Measurements from ENCODE around the gene CORO2A. TPM values are rescaled to one million over a fixed set of nuclear protein-coding genes. Genes with fewer than 3 reads are reported as not detected.

Gene CORO2A
- polyA plus RNA-seq, 1 of the 3 experiments (the other 2 are of a cell fraction) = 2.3 TPM

DNA sequence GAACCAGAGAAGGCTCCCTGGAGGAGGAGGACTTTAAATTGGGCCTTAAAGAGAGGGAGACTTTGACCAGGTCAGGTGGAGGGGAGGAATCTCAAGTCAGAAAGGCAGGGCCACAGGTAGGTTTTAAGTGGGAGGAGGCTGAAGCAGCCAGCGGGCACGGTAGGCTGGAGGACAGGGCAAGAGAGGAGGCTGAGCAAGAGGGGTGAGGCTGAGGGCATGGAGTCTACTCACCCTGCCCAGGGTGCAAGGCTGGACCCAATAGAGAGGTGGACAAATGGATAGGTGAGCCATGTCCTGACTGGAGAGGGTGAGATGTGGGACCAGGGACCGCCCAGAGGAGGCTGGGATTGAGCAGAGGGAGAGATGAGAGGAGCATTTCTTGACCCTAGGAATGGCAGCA lies 47.8 kb downstream of the CORO2A start:
- CTCF ChIA-PET = interaction anchor here (0.6 to 2.3 kb wide), 2 partner anchors 15 to 26 kb away, joined by 3 to 9 read pairs; partner anchors contain the start of gene TRIM14
- Histone ChIP-seq H3F3A (replicated peaks; ENCODE audit: insufficient read depth) (no peaks in the 10 kb centered on the region), H3K4me1 (ENCODE audit: control insufficient read depth in 1 of 2, insufficient read depth in 2 of 2, low read depth in 1 of 2, low read length in 1 of 2) (peaks cover 0 to 31% of the 10 kb centered on the region in 2 experiments; a peak in 1 of 4 replicates), H3K4me3 (ENCODE audit: low read depth in 2 of 2, low read length in 1 of 2) (no peak overlapping the region), H3K27me3 (ENCODE audit: insufficient read depth) (no peaks in the 10 kb centered on the region), H3K79me2 (ENCODE audit: insufficient read depth) (no peaks in the 10 kb centered on the region), H4K20me1 (ENCODE audit: insufficient read depth) (no peaks in the 10 kb centered on the region), H3K36me3 (replicated peaks in 1 of 2; ENCODE audit: control insufficient read depth in 1 of 2, insufficient read depth in 2 of 2, low read length in 1 of 2) (no peaks in the 10 kb centered on the region), H3K27ac (ENCODE audit: low read depth in 2 of 2, low read length in 1 of 2) (no peak overlapping the region), H3K9ac (no peak overlapping the region), H2AFZ (ENCODE audit: low read depth) (no peak overlapping the region), H3K9me3 (no peaks in the 10 kb centered on the region), H3K4me2 (no peak overlapping the region), H3K9me2 (no peaks in the 10 kb centered on the region)
- no peak for DNase-seq
- POLR2A ChIA-PET = no interaction called here
- 67% methylated on average over 3 of the region's 3 CpGs for WGBS (ENCODE audit: low lambda C conversion rate)
- TF ChIP-seq RAD21 (IDR thresholded peaks at IDR 0.05; ENCODE audit: low read length) = no peak
- TF ChIP-seq SMC3 (IDR thresholded peaks at IDR 0.05; ENCODE audit: low read depth, low read length) = no peak
- TF ChIP-seq POLR2AphosphoS5 (IDR thresholded peaks at IDR 0.05; ENCODE audit: low read depth, low read length) = no peak

DNA sequence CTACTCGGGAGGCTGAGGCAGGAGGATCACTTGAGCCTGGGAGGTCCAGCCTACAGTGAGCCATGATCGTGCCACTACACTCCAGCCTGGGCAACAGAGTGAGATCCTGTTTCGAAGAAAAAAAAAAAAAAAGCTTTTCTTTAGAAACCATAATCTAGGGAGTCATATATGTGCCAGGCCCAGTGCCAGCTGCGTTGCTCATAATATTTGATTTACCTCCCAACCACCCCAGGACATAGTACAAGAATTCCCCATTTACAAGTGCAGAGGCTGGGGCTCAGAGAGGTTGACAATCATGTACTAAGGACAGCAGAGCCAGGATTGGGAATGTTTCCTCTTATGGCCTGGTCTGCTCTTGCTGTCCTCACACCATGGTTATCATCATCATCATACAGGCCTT lies 48.4 kb downstream of the CORO2A start:
- TF ChIP-seq SMC3 (IDR thresholded peaks at IDR 0.05; ENCODE audit: low read depth, low read length) (no peak), SIN3A (IDR thresholded peaks at IDR 0.05; ENCODE audit: borderline replicate concordance, low read depth, low read length) (no peak), RXRA (IDR thresholded peaks at IDR 0.05; ENCODE audit: borderline replicate concordance, low read depth) (no peak), NFIC (IDR thresholded peaks at IDR 0.05; ENCODE audit: borderline replicate concordance) (no peak), ELF1 (IDR thresholded peaks at IDR 0.05) (no peak), RCOR1 (IDR thresholded peaks at IDR 0.05; ENCODE audit: low read length) (no peak), FOSL2 (IDR thresholded peaks at IDR 0.05; ENCODE audit: borderline replicate concordance, low read depth) (no peak), GATA2 (CRISPR knock-in tag; IDR thresholded peaks at IDR 0.05) (no peak), YY1 (IDR thresholded peaks at IDR 0.05; ENCODE audit: low read depth) (no peak), TEAD4 (IDR thresholded peaks at IDR 0.05; ENCODE audit: borderline replicate concordance, insufficient read depth) (no peak), EZH2phosphoT487 (IDR thresholded peaks at IDR 0.05; ENCODE audit: borderline replicate concordance, low read depth) (no peak), RAD21 (IDR thresholded peaks at IDR 0.05; ENCODE audit: low read length) (no peak), MEF2A (IDR thresholded peaks at IDR 0.05; ENCODE audit: borderline replicate concordance, low read depth) (no peak), NRF1 (IDR thresholded peaks at IDR 0.05; ENCODE audit: low read depth, low read length) (no peak), FOXM1 (IDR thresholded peaks at IDR 0.05; ENCODE audit: low read depth) (no peak), TAF1 (IDR thresholded peaks at IDR 0.05; ENCODE audit: borderline replicate concordance, low read depth, low read length) (no peak), EP300 (IDR thresholded peaks at IDR 0.05; ENCODE audit: borderline replicate concordance in 1 of 2, low read depth in 1 of 2, low read length in 1 of 2) (no peak)
- TF ChIP-seq, protein P1, sequence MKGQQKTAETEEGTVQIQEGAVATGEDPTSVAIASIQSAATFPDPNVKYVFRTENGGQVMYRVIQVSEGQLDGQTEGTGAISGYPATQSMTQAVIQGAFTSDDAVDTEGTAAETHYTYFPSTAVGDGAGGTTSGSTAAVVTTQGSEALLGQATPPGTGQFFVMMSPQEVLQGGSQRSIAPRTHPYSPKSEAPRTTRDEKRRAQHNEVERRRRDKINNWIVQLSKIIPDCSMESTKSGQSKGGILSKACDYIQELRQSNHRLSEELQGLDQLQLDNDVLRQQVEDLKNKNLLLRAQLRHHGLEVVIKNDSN (IDR thresholded peaks at IDR 0.05; ENCODE audit: borderline replicate concordance, low read depth) = no peak
- TF ChIP-seq, protein P2, sequence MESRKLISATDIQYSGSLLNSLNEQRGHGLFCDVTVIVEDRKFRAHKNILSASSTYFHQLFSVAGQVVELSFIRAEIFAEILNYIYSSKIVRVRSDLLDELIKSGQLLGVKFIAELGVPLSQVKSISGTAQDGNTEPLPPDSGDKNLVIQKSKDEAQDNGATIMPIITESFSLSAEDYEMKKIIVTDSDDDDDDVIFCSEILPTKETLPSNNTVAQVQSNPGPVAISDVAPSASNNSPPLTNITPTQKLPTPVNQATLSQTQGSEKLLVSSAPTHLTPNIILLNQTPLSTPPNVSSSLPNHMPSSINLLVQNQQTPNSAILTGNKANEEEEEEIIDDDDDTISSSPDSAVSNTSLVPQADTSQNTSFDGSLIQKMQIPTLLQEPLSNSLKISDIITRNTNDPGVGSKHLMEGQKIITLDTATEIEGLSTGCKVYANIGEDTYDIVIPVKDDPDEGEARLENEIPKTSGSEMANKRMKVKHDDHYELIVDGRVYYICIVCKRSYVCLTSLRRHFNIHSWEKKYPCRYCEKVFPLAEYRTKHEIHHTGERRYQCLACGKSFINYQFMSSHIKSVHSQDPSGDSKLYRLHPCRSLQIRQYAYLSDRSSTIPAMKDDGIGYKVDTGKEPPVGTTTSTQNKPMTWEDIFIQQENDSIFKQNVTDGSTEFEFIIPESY (IDR thresholded peaks at IDR 0.05; ENCODE audit: borderline replicate concordance, low read depth) = no peak
- TF ChIP-seq, protein P3, sequence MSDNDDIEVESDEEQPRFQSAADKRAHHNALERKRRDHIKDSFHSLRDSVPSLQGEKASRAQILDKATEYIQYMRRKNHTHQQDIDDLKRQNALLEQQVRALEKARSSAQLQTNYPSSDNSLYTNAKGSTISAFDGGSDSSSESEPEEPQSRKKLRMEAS (IDR thresholded peaks at IDR 0.05; ENCODE audit: low read depth) = no peak
- peaks cover 0 to 28% of the 10 kb centered on the region in 2 experiments; a peak in 1 of 4 replicates for H3K4me1 ChIP-seq (ENCODE audit: control insufficient read depth in 1 of 2, insufficient read depth in 2 of 2, low read depth in 1 of 2, low read length in 1 of 2)
- POLR2A ChIA-PET = no interaction called here

More for the DNA sequence above, 48.4 kb downstream of the CORO2A start:
- WGBS (ENCODE audit: low lambda C conversion rate) = 82% methylated on average over 4 of the region's 4 CpGs
- Histone ChIP-seq H3K9ac (no peak overlapping the region), H3K9me3 (no peaks in the 10 kb centered on the region), H3K27ac (ENCODE audit: low read depth in 2 of 2, low read length in 1 of 2) (no peak overlapping the region), H2AFZ (ENCODE audit: low read depth) (no peak overlapping the region), H3F3A (replicated peaks; ENCODE audit: insufficient read depth) (no peaks in the 10 kb centered on the region), H3K4me2 (no peak overlapping the region), H4K20me1 (ENCODE audit: insufficient read depth) (no peaks in the 10 kb centered on the region), H3K79me2 (ENCODE audit: insufficient read depth) (no peaks in the 10 kb centered on the region), H3K9me2 (no peaks in the 10 kb centered on the region), H3K27me3 (ENCODE audit: insufficient read depth) (no peaks in the 10 kb centered on the region), H3K36me3 (replicated peaks in 1 of 2; ENCODE audit: control insufficient read depth in 1 of 2, insufficient read depth in 2 of 2, low read length in 1 of 2) (no peaks in the 10 kb centered on the region), H3K4me3 (ENCODE audit: low read depth in 2 of 2, low read length in 1 of 2) (no peak overlapping the region)
- no peak for DNase-seq
- CTCF ChIA-PET = interaction anchor here (1.4 kb wide), 1 partner anchor 70 kb away, joined by 4 read pairs; no protein-coding TSS in a partner anchor
